HEK293 (cell line): ENCODE data around the gene ZNF771.

ENCODE experiments used
- FEZF1 ChIP-seq: fragments of 450-650 bp; formaldehyde crosslinking; IDR thresholded peaks from 2 replicates; pipeline ENCODE4 v1.5.1; 2016; ENCODE audit warnings: missing biosample characterization, missing genetic modification characterization
- KLF17 ChIP-seq: fragments of 450-650 bp; formaldehyde crosslinking; IDR thresholded peaks from 2 replicates; pipeline ENCODE4 v1.5.1; 2016; ENCODE audit warnings: missing biosample characterization, missing genetic modification characterization
- PRDM10 ChIP-seq: fragments of 450-650 bp; formaldehyde crosslinking; IDR thresholded peaks from 2 replicates; pipeline ENCODE4 v1.5.1; 2016; ENCODE audit warnings: missing biosample characterization, missing genetic modification characterization
- REST ChIP-seq: fragments of 450-650 bp; formaldehyde crosslinking; IDR thresholded peaks from 2 replicates; pipeline ENCODE4 v1.5.1; 2016; ENCODE audit warnings: missing biosample characterization, missing genetic modification characterization
- YY2 ChIP-seq: fragments of 450-650 bp; formaldehyde crosslinking; IDR thresholded peaks from 2 replicates; pipeline ENCODE4 v1.5.1; 2016; ENCODE audit warnings: missing biosample characterization, missing genetic modification characterization
- ZBTB11 ChIP-seq: fragments of 450-650 bp; formaldehyde crosslinking; conservative IDR thresholded peaks from 2 replicates; pipeline ENCODE4 v1.5.1; 2016; ENCODE audit warnings: low read depth, missing biosample characterization, missing genetic modification characterization
- ZBTB17 ChIP-seq: fragments of 450-650 bp; formaldehyde crosslinking; IDR thresholded peaks from 2 replicates; pipeline ENCODE4 v1.5.1; 2016; ENCODE audit warnings: missing biosample characterization, missing genetic modification characterization
- ZBTB26 ChIP-seq: fragments of 450-650 bp; formaldehyde crosslinking; optimal IDR thresholded peaks from 2 replicates; pipeline ENCODE3; 2016; ENCODE audit warnings: missing biosample characterization, mild to moderate bottlenecking, missing genetic modification characterization
- ZBTB49 ChIP-seq: fragments of 450-650 bp; formaldehyde crosslinking; IDR thresholded peaks from 2 replicates; pipeline ENCODE4 v1.5.1; 2016; ENCODE audit warnings: missing biosample characterization, missing genetic modification characterization, low read depth
- ZBTB6 ChIP-seq: fragments of 450-650 bp; formaldehyde crosslinking; IDR thresholded peaks from 2 replicates; pipeline ENCODE4 v1.5.1; 2017; ENCODE audit warnings: missing biosample characterization, missing genetic modification characterization
- ZFHX2 ChIP-seq: fragments of 450-650 bp; formaldehyde crosslinking; conservative IDR thresholded peaks from 2 replicates; pipeline ENCODE4 v1.5.1; 2016; ENCODE audit warnings: missing biosample characterization, missing genetic modification characterization
- ZNF169 ChIP-seq: fragments of 450-650 bp; formaldehyde crosslinking; IDR thresholded peaks from 2 replicates; pipeline ENCODE4 v1.5.1; 2016; ENCODE audit warnings: missing biosample characterization, missing genetic modification characterization
- ZNF433 ChIP-seq: fragments of 450-650 bp; formaldehyde crosslinking; IDR thresholded peaks from 2 replicates; pipeline ENCODE4 v1.5.1; 2016; ENCODE audit warnings: missing biosample characterization, missing genetic modification characterization, low read depth
- ZNF501 ChIP-seq: fragments of 450-650 bp; formaldehyde crosslinking; IDR thresholded peaks from 2 replicates; pipeline ENCODE4 v1.5.1; 2016; ENCODE audit warnings: missing biosample characterization, missing genetic modification characterization
- ZNF558 ChIP-seq: fragments of 450-650 bp; formaldehyde crosslinking; IDR thresholded peaks from 2 replicates; pipeline ENCODE4 v1.5.1; 2016; ENCODE audit warnings: missing biosample characterization, missing genetic modification characterization
- ZNF571 ChIP-seq: fragments of 450-650 bp; formaldehyde crosslinking; IDR thresholded peaks from 2 replicates; pipeline ENCODE4 v1.5.0; 2017; ENCODE audit warnings: missing biosample characterization, missing genetic modification characterization
- ZNF629 ChIP-seq: fragments of 450-650 bp; formaldehyde crosslinking; IDR thresholded peaks from 2 replicates; pipeline ENCODE4 v1.5.1; 2017; ENCODE audit warnings: missing biosample characterization, missing genetic modification characterization
- ZSCAN5A ChIP-seq: fragments of 450-650 bp; formaldehyde crosslinking; IDR thresholded peaks from 2 replicates; pipeline ENCODE4 v1.5.1; 2016; ENCODE audit warnings: missing biosample characterization, missing genetic modification characterization

ZNF771 gene

GRCh38 chr16:30445408-30446202 lies 38.2 kb downstream of the ZNF771 start, which contains the start of gene SEPHS2 (continued):
- TF ChIP-seq ZBTB49 (tag by site-specific recombination) (no peak), YY2 (tag by site-specific recombination) (peak; percentile 72), ZNF571 (tag by site-specific recombination) (no peak), ZNF433 (no peak), ZSCAN5A (tag by site-specific recombination) (peak; percentile 46; the same call in 1 of the 2 replicates), PRDM10 (tag by site-specific recombination) (no peak), ZNF169 (tag by site-specific recombination) (no peak), ZFHX2 (peak; percentile 79), ZNF558 (tag by site-specific recombination) (peak; percentile 49; the same call in 1 of the 2 replicates), ZBTB26 (peak; percentile 34), ZBTB11 (peak; percentile 44; the same call in 1 of the 2 replicates), ZNF501 (tag by site-specific recombination) (peak; percentile 74), ZBTB6 (no peak), KLF17 (peak; percentile 51; the same call in 1 of the 2 replicates), ZBTB17 (tag by site-specific recombination) (peak; percentile 98), FEZF1 (tag by site-specific recombination) (peak; percentile 53), ZNF629 (tag by site-specific recombination) (no peak), REST (tag by site-specific recombination) (0 out of 2 replicates have a peak, but pooled peaks have one; percentile 13)
